Endothelial cell of umbilical vein (primary cell): Measurements from ENCODE around the gene PAIP2.

Experiments used
- CTCF ChIP-seq, 2 donors: IDR thresholded peaks; 1 replicate in 1 of 2; 2 replicates in 1 of 2; pipeline ENCODE4 v1.5.1; 2011; ENCODE audit warnings: low read length in 2 of 2, mild to moderate bottlenecking in 2 of 2, moderate library complexity in 2 of 2, control low read depth in 1 of 2, inconsistent platforms in 1 of 2, low read depth in 1 of 2; ENCODE audit not compliant: insufficient read depth in 1 of 2; ENCODE audit errors: extremely low read depth in 1 of 2
- EZH2 ChIP-seq: IDR thresholded peaks from 2 replicates; pipeline ENCODE4 v1.6.1; 2012; ENCODE audit warnings: borderline replicate concordance, low read depth, mild to moderate bottlenecking, moderate library complexity, low read length, inconsistent platforms; ENCODE audit not compliant: severe bottlenecking
- POLR2A ChIP-seq: IDR thresholded peaks from 2 replicates; pipeline ENCODE4 v1.6.1; 2012; ENCODE audit warnings: low read depth, mild to moderate bottlenecking, control low read depth, low read length
- POLR2AphosphoS5 ChIP-seq: IDR thresholded peaks from 2 replicates; pipeline ENCODE4 v1.6.1; 2012; ENCODE audit warnings: low read depth, mild to moderate bottlenecking, control low read depth, low read length, moderate library complexity; ENCODE audit not compliant: insufficient read depth
- TF ChIP-seq, protein P1 (sequence below): IDR thresholded peaks from 2 replicates; pipeline ENCODE4 v1.6.1; 2011; ENCODE audit not compliant: insufficient read depth, insufficient read length

GRCh38 chr5:139414581-139415130 lies 73.0 kb downstream of the PAIP2 start:
- TF ChIP-seq CTCF (IDR thresholded peaks at IDR 0.05; ENCODE audit: extremely low read depth in 1 of 2, insufficient read depth in 1 of 2, low read depth in 1 of 2, low read length in 2 of 2) (no peak), POLR2A (no peak), POLR2AphosphoS5 (no peak), EZH2 (no peak)
- TF ChIP-seq, protein P1, sequence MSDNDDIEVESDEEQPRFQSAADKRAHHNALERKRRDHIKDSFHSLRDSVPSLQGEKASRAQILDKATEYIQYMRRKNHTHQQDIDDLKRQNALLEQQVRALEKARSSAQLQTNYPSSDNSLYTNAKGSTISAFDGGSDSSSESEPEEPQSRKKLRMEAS = no peak
